BLaER1 treated with 17β-estradiol and CSF1 and Interleukin-3, amounts not matched to agents 10 nM and 100 nM (cell line): ENCODE data around the gene GRWD1.

ENCODE experiments used
- H3K27ac ChIP-seq, 11 experiments: shearing (Covaris generic); formaldehyde crosslinking; 2 replicates each; pipeline ENCODE4 v1.8.1; 2022
- H3K27me3 ChIP-seq, 11 experiments: shearing (Covaris generic); formaldehyde crosslinking; 2 replicates each; pipeline ENCODE4 v1.8.1; 2022
- H3K36me3 ChIP-seq, 11 experiments: shearing (Covaris generic); formaldehyde crosslinking; 2 replicates each; pipeline ENCODE4 v1.8.1; 2022
- H3K4me1 ChIP-seq, 10 experiments: shearing (Covaris generic); formaldehyde crosslinking; 2 replicates each; pipeline ENCODE4 v1.8.1; 2022
- H3K4me2 ChIP-seq, 11 experiments: shearing (Covaris generic); formaldehyde crosslinking; 2 replicates each; pipeline ENCODE4 v1.8.1; 2022
- H3K4me3 ChIP-seq, 10 experiments: shearing (Covaris generic); formaldehyde crosslinking; 2 replicates each; pipeline ENCODE4 v1.8.1; 2022
- H3K9ac ChIP-seq, 11 experiments: shearing (Covaris generic); formaldehyde crosslinking; 2 replicates each; pipeline ENCODE4 v1.8.1; 2022
- H3K9me3 ChIP-seq, 11 experiments: shearing (Covaris generic); formaldehyde crosslinking; replicated peaks in 1 of 11; 2 replicates each; pipeline ENCODE4 v1.8.1; 2022
- H4K20me1 ChIP-seq, 11 experiments: shearing (Covaris generic); formaldehyde crosslinking; 2 replicates each; pipeline ENCODE4 v1.8.1; 2022
- Cebpa-rat ChIP-seq, 11 experiments: shearing (Covaris generic); IDR thresholded peaks; 2 replicates each; pipeline ENCODE4 v1.8.1; 2022

The GRWD1 gene

DNA sequence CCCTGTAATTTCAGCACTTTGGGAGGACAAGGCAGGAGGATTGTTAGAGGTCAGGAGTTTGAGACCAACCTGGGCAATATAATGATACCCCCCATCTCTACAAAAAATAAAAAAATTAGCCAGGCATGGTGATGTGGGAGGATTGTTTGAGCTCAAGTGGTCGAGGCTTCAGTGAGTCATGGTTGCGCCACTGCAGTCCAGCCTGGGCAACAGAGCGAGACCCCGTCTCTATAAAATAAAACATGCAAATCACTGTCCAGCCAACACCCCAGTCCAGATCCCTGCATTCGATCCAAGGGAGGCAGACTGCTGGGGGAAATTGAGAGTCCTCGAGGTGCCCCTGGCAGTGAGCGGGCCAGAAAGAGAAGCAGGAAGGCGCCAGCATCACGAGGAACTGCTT lies 30.4 kb downstream of the GRWD1 start:
- H3K36me3 ChIP-seq: peaks cover 66 to 86% (median 81%) of the 10 kb centered on the region in 11 experiments
- peak overlapping the region in 7 of 11 experiments; percentile 22 to 68 (median 32); a peak in 12 of 22 replicates for H3K4me2 ChIP-seq
- H4K20me1 ChIP-seq: peaks cover 24 to 100% (median 71%) of the 10 kb centered on the region in 11 experiments; a peak in 21 of 22 replicates
- peaks cover 28 to 71% (median 50%) of the 10 kb centered on the region in 10 experiments for H3K4me1 ChIP-seq
- no peak overlapping the region for H3K4me3 ChIP-seq
- no peak for TF ChIP-seq Cebpa-rat (IDR thresholded peaks at IDR 0.05)
- H3K9ac ChIP-seq: peak overlapping the region in 10 of 11 experiments; percentile 8 to 56 (median 44); a peak in 9 of 22 replicates
- H3K27me3 ChIP-seq: no peaks in the 10 kb centered on the region
- no peaks in the 10 kb centered on the region for H3K9me3 ChIP-seq
- peak overlapping the region in 8 of 11 experiments; percentile 3 to 59 (median 36); a peak in 11 of 22 replicates for H3K27ac ChIP-seq

DNA sequence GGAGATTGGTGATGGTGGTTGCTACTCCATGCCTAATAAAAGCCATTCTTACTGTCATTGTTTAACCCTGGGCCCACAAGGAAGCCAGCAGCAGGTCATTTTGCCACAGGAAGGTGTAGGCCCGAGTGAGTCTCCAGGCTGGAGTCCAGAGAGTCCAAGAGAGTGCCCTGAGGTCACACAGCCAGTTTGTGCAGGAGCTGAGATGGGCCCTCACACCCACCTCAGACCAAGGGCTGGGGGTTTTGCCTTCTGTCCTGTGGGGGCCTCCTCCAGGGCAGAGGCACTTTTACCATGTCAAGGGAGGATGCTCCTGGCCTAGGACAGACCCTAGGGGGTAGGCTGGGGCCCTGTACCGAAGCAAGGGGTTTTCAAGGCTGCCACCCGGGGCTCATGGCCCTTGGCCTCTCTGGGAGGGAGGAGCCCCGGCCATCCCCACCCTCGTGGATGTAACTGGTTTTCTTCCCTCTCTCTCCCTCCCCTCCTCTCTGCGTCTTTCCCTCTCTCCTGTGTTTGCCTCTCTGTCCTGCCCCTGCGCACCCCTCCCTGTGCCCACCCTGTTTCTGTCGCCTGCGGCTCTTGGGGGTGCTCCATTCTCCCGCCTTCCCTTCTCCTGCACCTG lies 31.4 kb downstream of the GRWD1 start:
- Histone ChIP-seq H3K27ac (no peak overlapping the region; a peak in 2 of 22 replicates), H3K36me3 (peaks cover 56 to 76% (median 71%) of the 10 kb centered on the region in 11 experiments), H3K27me3 (no peaks in the 10 kb centered on the region), H3K4me3 (no peak overlapping the region), H4K20me1 (peaks cover 14 to 92% (median 61%) of the 10 kb centered on the region in 11 experiments; a peak in 21 of 22 replicates), H3K4me2 (no peak overlapping the region), H3K9me3 (no peaks in the 10 kb centered on the region), H3K9ac (peak overlapping the region in 3 of 11 experiments; percentile 6 to 23 (median 19); a peak in 1 of 22 replicates), H3K4me1 (peaks cover 38 to 72% (median 56%) of the 10 kb centered on the region in 10 experiments)
- TF ChIP-seq Cebpa-rat (IDR thresholded peaks at IDR 0.05): no peak

DNA sequence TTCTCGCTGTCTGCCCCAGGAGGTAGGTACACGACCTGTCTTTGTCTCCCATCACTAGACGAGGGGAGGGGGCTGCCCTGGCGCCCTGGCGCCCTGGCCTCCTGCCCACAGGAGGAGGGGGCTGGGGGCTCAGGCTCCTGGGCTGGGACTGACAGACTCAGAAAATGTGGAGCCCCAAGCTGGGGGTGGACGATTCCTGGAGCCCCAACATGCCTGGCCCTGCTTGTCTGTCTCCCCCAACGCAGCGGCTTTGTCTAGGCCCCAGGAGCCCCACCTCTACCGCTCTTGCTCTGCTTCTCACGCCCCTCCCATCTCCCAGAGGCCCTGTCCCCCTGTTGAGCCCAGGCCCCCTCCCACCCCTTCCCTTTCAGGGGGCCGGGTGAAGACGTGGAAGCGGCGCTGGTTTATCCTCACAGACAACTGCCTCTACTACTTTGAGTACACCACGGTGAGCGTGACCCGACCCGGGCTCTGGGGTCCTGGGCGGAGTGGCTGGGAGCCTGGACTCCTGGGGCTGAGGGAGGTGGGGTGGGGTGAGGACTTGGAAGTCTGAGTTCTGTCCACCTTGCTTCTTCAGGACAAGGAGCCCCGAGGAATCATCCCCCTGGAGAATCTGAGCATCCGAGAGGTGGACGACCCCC lies 32.0 kb downstream of the GRWD1 start:
- H4K20me1 ChIP-seq: peaks cover 11 to 85% (median 57%) of the 10 kb centered on the region in 11 experiments; a peak in 21 of 22 replicates
- no peak overlapping the region for H3K4me2 ChIP-seq
- peaks cover 50 to 71% (median 66%) of the 10 kb centered on the region in 11 experiments for H3K36me3 ChIP-seq
- no peak overlapping the region for H3K4me3 ChIP-seq
- no peaks in the 10 kb centered on the region for H3K27me3 ChIP-seq
- H3K9ac ChIP-seq: 0 out of 22 replicates have a peak overlapping the region, but pooled peaks of 1 of the 11 experiments have one; percentile 19
- H3K4me1 ChIP-seq: peaks cover 43 to 74% (median 60%) of the 10 kb centered on the region in 10 experiments
- H3K9me3 ChIP-seq: no peaks in the 10 kb centered on the region
- H3K27ac ChIP-seq: no peak overlapping the region; a peak in 1 of 22 replicates
- no peak for TF ChIP-seq Cebpa-rat (IDR thresholded peaks at IDR 0.05)

DNA sequence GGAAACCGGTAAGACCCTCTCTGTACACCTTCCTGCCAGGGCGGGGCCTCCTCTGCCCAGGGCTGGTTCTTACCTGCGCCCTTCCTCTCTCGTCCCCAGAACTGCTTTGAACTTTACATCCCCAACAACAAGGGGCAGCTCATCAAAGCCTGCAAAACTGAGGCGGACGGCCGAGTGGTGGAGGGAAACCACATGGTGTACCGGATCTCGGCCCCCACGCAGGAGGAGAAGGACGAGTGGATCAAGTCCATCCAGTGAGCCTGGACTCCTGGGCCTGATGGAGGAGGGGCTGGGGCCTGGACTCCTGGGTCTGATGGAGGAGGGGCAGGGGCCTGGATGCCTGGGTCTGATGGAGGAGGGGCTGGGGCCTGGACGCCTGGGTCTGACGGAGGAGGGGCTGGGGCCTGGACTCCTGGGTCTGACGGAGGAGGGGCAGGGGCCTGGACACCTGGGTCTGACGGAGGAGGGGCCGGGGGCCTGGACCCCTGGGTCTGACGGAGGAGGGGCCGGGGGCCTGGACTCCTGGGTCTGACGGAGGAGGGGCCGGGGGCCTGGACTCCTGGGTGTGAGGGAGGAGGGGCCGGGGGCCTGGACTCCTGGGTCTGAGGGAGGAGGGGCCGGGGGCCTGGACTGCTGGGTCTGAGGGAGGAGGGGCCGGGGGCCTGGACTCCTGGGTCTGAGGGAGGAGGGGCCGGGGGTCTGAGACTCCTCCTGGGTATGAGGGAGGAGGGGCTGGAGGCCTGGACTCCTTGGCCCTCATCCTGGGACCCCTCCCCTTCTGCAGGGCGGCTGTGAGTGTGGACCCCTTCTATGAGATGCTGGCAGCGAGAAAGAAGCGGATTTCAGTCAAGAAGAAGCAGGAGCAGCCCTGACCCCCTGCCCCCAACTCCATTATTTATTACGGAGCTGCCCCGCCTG lies 32.8 kb downstream of the GRWD1 start:
- no peak overlapping the region for H3K4me3 ChIP-seq
- no peak overlapping the region for H3K9ac ChIP-seq
- peak overlapping the region in 1 of 11 experiments; percentile 99; a peak in 1 of 22 replicates for H3K4me2 ChIP-seq
- H4K20me1 ChIP-seq: peaks cover 6 to 77% (median 49%) of the 10 kb centered on the region in 11 experiments; a peak in 20 of 22 replicates
- no peaks in the 10 kb centered on the region for H3K27me3 ChIP-seq
- H3K9me3 ChIP-seq: no peaks in the 10 kb centered on the region
- TF ChIP-seq Cebpa-rat (IDR thresholded peaks at IDR 0.05): no peak
- H3K27ac ChIP-seq: no peak overlapping the region
- H3K4me1 ChIP-seq: peaks cover 43 to 67% (median 57%) of the 10 kb centered on the region in 10 experiments
- H3K36me3 ChIP-seq: peaks cover 43 to 63% (median 58%) of the 10 kb centered on the region in 11 experiments

DNA sequence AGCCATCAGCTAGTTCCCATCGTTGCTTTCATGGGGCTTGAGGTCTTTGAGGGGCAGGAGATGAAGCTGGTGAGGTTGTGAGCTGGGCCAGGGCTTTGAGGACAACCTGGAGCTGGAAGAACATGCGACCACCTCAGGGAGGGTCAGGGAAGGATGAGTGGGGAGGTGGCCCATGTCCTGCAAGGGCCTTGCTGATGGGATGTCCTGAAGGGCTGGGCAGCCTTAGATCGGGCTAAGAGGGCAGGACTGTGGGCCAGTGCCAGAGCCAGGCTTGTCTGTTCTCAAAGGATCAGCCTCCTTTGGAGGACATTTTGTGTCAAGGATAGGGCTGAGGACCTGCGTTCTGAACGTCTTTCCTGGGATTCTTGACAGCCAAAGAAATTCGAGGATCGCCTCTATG lies 33.9 kb downstream of the GRWD1 start:
- peaks cover 32 to 52% (median 47%) of the 10 kb centered on the region in 11 experiments for H3K36me3 ChIP-seq
- peak overlapping the region in 5 of 11 experiments; percentile 2 to 70 (median 58); a peak in 4 of 22 replicates for H3K27ac ChIP-seq
- H3K4me1 ChIP-seq: peaks cover 38 to 56% (median 48%) of the 10 kb centered on the region in 10 experiments
- peak overlapping the region in 6 of 10 experiments; percentile 54 to 71 (median 60); a peak in 7 of 20 replicates for H3K4me3 ChIP-seq
- peak overlapping the region in 7 of 11 experiments; percentile 67 to 80 (median 79); a peak in 12 of 22 replicates for H3K9ac ChIP-seq
- H3K9me3 ChIP-seq: no peaks in the 10 kb centered on the region
- peak overlapping the region; percentile 92 to 100 (median 98) for H3K4me2 ChIP-seq
- H3K27me3 ChIP-seq: no peaks in the 10 kb centered on the region
- TF ChIP-seq Cebpa-rat (IDR thresholded peaks at IDR 0.05): no peak
- H4K20me1 ChIP-seq: peaks cover 6 to 67% (median 38%) of the 10 kb centered on the region in 11 experiments; a peak in 20 of 22 replicates

DNA sequence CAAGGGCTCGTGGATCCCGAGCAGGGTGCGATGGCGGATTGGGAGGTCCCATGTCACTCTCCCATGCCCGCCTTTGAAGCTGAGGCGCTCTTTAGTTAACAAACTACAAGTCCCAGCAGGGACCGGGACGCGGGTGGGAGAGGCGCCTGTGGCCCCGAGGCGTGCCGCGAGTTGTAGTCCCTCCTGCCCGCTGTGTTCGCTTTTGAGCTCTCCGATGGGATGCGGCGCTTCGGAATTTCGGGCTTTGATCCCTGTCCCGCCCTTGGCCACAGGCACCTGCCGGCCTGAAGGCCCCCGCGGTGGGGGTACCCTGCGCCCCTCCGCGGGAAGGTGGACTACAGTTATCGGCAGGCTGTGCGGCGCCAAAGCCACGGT lies 34.4 kb downstream of the GRWD1 start:
- Histone ChIP-seq H3K9ac (peak overlapping the region; percentile 60 to 80 (median 76)), H3K27ac (peak overlapping the region in 10 of 11 experiments; percentile 46 to 76 (median 63); a peak in 20 of 22 replicates), H3K4me1 (peaks cover 33 to 51% (median 43%) of the 10 kb centered on the region in 10 experiments), H3K4me2 (peak overlapping the region; percentile 92 to 100 (median 98)), H3K9me3 (no peaks in the 10 kb centered on the region), H4K20me1 (peaks cover 2 to 62% (median 33%) of the 10 kb centered on the region in 11 experiments; a peak in 19 of 22 replicates), H3K27me3 (no peaks in the 10 kb centered on the region), H3K36me3 (peaks cover 27 to 47% (median 42%) of the 10 kb centered on the region in 11 experiments), H3K4me3 (peak overlapping the region; percentile 52 to 71 (median 56))
- no peak for TF ChIP-seq Cebpa-rat (IDR thresholded peaks at IDR 0.05)

DNA sequence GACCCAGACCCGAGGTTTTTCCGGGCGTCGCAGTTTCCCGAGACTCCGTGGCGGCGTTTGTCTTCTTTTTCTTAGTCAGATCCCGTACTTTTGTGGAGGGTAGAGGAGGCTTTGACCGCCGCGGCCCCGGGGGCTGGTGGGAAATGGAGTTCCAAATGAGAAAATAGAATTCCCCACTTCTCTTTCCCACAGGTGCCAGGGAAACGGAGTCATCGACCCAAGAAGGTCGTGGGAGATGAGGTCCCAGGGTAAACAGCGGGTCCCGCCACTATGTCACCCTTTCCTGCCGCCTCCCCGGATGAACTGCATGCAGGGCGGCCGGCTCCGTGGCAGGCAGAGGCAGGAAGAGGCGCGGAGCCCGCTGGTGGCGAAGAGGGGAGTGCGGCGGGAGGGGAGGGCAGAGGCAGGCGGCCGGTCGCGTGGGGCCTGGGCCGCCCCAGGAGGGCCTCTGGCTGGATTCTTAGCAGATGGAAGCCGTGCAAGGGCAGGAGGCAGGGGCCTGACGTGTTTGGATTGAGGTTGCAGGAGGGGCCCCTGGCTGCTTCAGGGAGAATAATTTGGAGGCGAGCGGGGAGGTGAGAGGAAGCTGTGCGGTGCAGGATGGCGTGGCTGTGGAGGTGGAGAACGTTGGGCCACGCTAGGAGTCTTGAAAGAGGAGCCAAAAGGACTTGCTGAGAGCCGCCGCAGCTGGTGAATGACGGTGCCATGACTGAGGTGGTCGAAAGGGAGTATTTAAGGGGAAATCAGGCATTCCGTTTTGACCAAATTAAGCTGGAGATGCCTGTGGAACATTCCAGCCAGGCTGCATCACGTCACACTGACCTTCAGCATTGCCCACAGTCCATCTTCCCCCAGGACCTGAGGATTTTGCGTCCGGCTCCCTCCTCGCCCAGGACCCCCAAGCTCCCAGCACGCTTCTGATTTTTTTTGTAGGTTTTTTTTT lies 35.0 kb downstream of the GRWD1 start:
- peak overlapping the region; percentile 52 to 71 (median 56) for H3K4me3 ChIP-seq
- H3K27me3 ChIP-seq: no peaks in the 10 kb centered on the region
- peak overlapping the region; percentile 60 to 80 (median 76) for H3K9ac ChIP-seq
- peaks cover 20 to 41% (median 35%) of the 10 kb centered on the region in 11 experiments for H3K36me3 ChIP-seq
- peaks cover 0 to 55% (median 27%) of the 10 kb centered on the region in 11 experiments; a peak in 19 of 22 replicates for H4K20me1 ChIP-seq
- no peaks in the 10 kb centered on the region for H3K9me3 ChIP-seq
- peak overlapping the region; percentile 92 to 100 (median 98) for H3K4me2 ChIP-seq
- peaks cover 33 to 44% (median 38%) of the 10 kb centered on the region in 10 experiments for H3K4me1 ChIP-seq
- no peak for TF ChIP-seq Cebpa-rat (IDR thresholded peaks at IDR 0.05)
- peak overlapping the region in 10 of 11 experiments; percentile 46 to 76 (median 63); a peak in 20 of 22 replicates for H3K27ac ChIP-seq
